CD4-positive, alpha-beta T cell treated with Interleukin-17A for 4 hours (primary cell): ENCODE measurements around the gene ACVR1B.

ENCODE experiments used
- DNase-seq: peaks from one replicate; pipeline ENCODE4 v3.0.0-alpha.2; 2020; ENCODE audit warnings: mixed read lengths

ACVR1B gene

GRCh38 chr12:52005903-52006703, 54.6 kb downstream of the ACVR1B start:
- peak; percentile 10 for DNase-seq

- peak; percentile 90 for DNase-seq
Measured at GRCh38 chr12:52006726-52007157, 55.2 kb downstream of the ACVR1B start, which contains the start of gene TAMALIN. TAMALIN (plus strand) TSS chr12:52006946; CDS start chr12:52007020, 74 bp downstream.

- peak; percentile 65 for DNase-seq
Measured at GRCh38 chr12:52007158-52007921, 55.8 kb downstream of the ACVR1B start.

GRCh38 chr12:52007982-52008510, 56.5 kb downstream of the ACVR1B start:
- no peak for DNase-seq

GRCh38 chr12:52009081-52009751, 57.7 kb downstream of the ACVR1B start:
- no peak for DNase-seq

- DNase-seq: no peak
Measured at GRCh38 chr12:52010152-52010622, 58.7 kb downstream of the ACVR1B start.

GRCh38 chr12:52010692-52011601, 59.4 kb downstream of the ACVR1B start:
- DNase-seq: no peak

GRCh38 chr12:52011602-52012214, 60.2 kb downstream of the ACVR1B start:
- no peak for DNase-seq

- no peak for DNase-seq
Measured at GRCh38 chr12:52013626-52014310, 62.3 kb downstream of the ACVR1B start.

GRCh38 chr12:52014567-52015530, 63.4 kb downstream of the ACVR1B start:
- DNase-seq: no peak

- DNase-seq: no peak
Measured at GRCh38 chr12:52015532-52016041, 64.1 kb downstream of the ACVR1B start.

GRCh38 chr12:52018433-52019112, 67.1 kb downstream of the ACVR1B start:
- no peak for DNase-seq

GRCh38 chr12:52019113-52019770, 67.7 kb downstream of the ACVR1B start:
- DNase-seq: no peak

- DNase-seq: peak; percentile 80
Measured at GRCh38 chr12:52020539-52021336, 69.2 kb downstream of the ACVR1B start.

GRCh38 chr12:52022841-52023181, 71.3 kb downstream of the ACVR1B start:
- no peak for DNase-seq

GRCh38 chr12:52023182-52023975, 71.9 kb downstream of the ACVR1B start:
- peak; percentile 97 for DNase-seq
